Limb (tissue), 2 donors: ENCODE data around the gene KIRREL3.

Source experiments
- DNase-seq, 2 donors: peaks; one replicate each; pipeline ENCODE4 v3.0.0-alpha.2; 2016; ENCODE audit errors: extremely low spot score in 2 of 2

KIRREL3 gene

DNA sequence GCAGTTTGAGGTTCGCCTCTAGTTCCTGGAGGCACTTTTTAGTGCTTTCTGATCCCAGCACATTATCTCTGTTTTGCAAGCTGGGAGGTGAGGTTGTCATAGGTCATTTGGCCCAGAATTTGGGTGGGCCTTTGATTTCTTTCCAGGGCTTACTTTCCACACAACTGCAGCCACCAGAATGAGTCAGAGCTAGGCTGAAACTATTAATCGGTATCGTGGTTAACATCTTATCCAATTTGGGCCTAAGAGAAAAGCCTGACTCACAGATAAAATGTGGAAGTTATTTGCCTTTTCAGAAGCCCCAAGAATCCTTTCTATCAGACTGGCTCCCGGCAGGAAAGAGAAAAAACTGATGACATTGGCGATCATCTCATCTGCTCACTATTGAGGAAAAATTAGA, 166.4 kb downstream of the KIRREL3 start:
- DNase-seq: no peak

DNA sequence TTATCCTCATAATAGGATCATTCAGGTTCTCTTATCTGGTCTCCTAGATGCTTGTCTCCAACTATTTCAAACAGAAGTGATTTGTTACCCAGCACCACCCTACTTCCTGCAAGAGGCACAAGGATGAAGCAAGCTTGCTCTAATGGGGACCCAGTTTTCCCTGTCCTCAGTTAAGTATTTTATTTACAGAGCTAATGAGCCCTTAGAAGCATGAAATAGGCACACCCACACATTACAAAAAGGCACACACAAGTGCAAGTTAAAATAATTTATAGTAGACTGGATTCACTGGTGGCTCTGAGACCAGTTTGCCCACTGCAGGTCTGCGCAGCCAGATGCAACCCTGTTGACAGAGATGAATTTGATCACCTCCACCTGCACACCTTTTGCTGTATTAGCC, 167.5 kb downstream of the KIRREL3 start:
- no peak for DNase-seq

DNA sequence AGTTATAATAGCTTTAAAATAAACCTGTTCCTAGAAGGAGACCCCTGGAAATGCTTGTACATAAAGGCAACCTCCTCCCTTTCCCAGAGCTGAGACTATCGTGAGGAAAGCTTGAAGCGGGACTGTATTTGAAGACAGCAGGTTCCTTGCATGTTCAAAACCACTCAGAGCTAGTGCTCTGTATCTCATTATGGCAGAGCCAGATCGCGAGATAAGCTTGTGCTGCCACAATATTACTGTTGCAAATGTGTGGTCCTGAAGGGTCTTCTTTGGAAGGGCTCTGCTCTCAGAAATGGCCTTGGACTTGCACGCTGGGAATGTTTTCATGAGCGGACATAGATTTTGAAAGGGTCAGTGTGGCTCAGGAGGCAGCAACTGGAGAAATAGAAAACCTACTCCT, 168.2 kb downstream of the KIRREL3 start:
- DNase-seq: no peak

DNA sequence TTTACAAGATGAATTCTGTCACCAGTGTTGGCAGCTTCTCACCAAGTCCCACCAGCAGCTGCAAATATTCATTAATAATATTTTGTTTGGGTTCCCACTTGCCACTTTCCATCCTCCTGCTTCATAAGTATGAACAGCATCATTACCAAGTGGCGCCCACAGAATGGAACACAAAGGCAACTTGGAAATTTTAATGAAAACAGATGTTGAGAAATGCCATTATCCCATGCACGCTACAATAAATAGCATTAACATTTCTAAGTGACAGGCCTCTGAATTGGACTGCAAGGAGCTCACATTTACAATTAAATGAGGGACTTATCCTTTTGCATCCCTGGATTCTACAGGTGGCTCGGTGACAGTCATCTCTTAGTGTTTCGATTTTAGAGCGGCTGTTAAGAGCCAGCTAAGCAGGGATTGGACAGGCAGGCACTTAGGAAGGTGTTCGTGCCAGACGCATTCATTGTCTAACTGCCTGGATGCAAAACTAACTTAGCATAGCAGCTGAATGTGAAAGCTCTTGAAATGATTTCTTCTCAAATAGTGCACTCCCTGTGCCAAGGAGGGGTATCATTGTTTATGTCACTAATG, 170.3 kb downstream of the KIRREL3 start:
- no peak for DNase-seq

DNA sequence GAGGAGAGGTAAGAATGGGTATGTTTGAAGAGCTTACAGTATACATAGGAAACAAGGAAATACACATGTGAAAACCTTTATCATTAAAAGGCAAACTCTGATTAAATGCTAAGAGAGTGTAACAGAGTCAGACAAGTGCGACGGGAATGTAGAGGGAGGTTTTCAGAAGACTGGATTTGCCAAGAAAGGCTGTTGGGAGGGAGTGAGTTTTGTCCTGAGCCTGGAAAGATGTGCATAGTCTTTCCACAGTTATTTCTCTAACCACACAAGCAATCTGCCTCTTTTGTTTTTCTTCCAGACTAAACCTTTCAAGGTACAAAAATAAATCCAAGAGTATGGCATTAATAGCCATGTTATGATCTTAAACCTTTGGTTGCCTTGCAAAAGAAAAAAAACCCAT, 170.9 kb downstream of the KIRREL3 start:
- no peak for DNase-seq

DNA sequence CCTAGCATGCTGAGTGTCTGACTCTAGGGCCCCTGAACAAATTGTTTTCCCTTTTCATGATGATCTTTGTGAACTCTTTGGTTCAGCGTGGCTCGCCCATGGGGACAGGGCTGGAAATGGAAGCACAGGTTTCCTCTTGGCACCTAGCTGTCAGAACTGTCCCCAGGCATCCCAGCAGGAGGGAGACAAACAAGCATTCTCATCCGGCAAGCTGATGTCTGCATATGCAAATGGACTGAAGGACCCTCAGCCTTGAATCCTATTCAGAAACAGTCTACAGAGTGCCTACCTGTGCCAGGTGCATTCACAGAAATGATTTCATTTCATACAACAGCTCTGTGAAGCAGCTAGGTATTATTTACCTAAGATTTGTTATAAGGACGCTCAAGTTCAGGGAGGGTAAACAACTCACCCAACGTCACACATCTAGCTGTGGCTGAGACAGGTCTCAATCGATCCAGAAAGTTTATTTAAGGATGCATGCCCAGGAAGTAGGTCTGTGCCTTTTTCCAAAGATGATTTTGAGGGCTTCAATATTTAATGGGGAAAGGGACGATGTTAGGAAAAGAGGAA, 176.4 kb downstream of the KIRREL3 start:
- no peak for DNase-seq

DNA sequence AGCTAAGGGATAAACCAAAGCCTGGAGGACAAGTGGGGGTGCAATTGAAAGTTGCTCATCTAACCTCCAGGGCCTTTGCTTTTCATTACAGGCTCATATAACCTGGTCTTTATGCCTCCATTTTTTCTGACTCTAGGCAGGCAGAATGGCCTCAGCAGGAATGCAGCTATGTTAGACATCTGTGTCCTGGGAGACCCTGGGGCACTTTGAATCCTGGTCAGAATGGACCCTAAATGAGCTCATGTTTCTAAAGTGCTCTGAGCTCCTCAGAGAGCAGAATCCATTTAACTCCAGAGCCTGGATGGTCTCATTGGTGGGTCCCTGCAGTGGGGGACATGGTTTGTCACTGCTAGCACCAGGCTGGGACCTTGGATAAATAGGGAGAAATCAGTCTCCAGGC, 177.3 kb downstream of the KIRREL3 start:
- DNase-seq: no peak

DNA sequence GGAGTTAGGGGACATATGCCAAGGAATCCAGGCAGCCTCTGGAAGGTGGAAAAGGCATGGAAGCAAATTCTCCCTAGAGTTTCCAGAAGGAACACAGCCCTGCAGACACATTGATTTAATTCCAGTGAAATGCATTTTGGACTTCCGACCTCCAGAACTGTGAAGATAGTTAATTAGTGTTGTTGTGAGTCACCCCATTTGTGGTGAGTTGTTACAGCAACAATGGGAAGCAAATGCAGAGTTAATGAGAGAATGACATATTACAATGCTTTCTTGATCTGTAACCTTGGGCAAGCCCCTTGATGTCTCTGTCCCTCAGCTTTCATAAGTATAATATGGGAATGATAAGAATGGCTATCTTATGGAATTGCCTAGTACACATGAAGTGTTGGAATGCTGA, 178.7 kb downstream of the KIRREL3 start:
- no peak for DNase-seq

DNA sequence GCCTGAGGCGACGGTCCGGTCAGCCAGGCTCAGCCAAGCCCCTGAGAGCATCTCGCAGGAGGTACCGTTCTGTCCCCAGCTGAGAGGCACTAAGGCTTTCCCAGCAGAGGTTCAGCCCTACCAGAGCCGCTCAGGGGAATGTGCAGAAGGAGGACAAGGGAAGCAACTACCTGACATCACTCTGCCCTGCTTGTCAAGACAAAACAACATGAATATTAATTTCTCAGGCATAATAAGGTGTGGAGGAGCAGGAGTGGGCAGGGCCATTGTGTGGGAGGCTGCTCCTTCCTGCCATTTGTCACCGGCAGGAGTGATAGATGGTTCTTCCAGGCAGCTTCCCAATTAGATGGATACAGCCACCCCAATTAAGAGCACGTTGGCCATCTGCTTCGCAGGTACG, 181.4 kb downstream of the KIRREL3 start:
- DNase-seq: no peak

DNA sequence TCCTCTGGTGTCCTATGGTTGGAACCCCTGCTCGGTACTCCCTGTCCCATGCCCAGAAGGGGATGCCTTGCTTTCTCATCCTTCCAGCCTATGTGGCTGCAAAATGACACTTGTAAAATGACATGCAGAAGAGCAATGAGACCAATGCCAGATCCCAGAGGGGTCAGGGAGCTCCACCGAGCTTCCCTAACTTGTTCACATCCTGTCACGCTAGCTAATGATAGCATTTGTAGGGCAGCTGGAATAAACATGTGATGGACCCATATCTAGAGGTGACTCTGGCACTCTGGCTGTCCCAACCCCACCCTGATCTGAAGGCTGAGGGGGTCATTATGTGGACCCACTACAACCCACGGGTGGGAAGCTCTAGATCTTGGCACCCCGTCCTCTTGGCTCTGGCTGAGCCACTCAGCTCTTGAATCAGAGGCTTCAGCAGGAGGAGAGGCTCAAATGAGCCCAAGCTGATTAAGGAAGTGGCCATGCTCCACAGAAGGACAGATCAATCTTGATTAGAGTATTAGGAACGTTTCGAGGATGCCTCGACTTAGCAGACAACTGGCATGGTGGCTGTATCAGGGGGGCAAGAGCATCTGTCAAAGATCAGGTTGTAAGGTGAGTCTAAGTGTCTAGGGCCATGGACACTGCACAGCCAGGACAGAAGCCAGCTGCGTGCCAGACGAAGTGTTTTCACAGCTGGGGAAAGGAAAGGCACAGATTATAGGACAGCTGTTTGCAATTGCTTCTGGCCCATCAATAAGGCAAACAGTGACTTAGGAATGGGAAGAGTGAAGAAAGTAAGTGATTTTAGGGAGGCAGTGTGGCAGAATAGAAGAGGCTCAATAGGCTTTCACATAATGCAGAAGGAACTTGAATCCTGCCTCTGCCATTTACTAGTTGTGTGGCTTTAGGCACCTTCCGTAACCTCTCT, 182.8 kb downstream of the KIRREL3 start:
- DNase-seq: no peak

DNA sequence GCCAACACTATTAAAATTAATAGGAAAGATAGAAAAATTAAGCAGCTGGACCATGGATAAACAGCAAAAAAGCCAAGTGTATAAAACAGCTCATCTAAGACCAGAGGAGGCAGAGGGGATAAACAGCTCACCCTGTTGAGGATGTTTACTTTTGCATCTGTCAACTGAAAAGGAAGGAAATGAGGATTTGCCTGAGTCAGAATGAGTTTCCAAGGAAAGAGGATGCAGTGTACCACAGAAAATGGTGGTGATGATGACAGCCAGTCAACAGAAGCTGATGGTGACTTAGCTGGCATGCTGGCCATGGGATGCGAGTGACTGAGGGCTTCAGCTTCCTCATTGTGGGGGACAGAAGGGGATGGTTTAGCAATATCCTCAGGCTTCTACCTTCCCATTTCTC, 183.5 kb downstream of the KIRREL3 start:
- DNase-seq: no peak

DNA sequence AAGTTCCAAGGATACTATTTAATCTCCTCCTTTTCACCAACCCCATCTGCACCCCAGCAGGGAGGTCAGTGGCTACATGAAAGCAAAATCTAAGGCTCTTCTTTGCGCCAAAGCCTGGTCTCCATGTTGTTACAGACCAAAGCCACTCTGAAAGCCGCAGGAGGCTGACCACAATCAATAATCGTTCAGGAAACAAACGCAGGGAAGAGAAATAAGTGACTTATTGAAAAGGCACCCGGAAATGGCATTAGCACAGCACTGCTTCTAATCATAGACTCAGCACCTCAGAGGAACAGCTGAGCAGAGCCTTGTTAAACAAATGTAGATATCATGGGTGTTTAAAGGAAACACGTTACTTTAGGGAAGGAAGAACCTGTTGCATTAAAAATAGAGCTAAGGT, 183.9 kb downstream of the KIRREL3 start:
- no peak for DNase-seq

DNA sequence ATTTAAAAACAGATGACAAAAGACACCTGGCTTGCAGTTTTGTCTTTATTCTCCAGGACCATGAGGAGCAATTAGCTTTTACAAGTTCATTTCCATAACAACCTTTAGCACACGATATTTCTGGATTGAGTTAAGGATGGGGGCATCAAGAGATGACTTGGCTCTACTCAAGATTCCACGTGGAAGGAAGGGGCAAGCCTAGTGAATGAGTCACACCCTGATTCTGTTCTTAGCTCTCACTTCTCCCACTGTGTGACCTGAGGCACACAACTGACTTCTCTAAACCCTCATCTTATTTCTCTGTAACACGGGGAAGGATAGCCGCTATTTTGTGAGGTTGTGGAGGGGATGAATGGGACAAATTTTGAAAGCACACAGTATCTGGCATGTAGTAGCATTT, 185.5 kb downstream of the KIRREL3 start:
- no peak for DNase-seq

DNA sequence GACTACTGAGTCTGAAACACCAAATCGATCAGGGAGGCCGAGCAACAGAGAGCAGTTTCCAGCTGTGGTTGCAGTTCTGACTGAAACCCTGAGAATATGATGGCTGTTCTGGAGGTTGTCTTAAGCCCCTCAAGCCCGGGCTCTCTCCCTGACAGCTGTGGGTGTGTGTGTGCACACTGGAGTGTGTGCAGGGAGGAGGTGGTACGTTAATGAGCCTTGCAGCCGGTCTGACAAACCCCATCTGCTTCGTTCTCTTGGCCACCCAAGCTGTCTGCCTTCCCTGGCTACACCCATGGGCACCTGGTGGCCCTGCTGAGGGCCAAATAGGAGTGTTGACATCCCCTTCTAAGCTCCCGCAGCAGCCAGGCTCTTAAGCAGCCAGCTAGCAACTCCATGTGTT, 189.8 kb downstream of the KIRREL3 start:
- peak in 1 of 2 donors; percentile 9 for DNase-seq

DNA sequence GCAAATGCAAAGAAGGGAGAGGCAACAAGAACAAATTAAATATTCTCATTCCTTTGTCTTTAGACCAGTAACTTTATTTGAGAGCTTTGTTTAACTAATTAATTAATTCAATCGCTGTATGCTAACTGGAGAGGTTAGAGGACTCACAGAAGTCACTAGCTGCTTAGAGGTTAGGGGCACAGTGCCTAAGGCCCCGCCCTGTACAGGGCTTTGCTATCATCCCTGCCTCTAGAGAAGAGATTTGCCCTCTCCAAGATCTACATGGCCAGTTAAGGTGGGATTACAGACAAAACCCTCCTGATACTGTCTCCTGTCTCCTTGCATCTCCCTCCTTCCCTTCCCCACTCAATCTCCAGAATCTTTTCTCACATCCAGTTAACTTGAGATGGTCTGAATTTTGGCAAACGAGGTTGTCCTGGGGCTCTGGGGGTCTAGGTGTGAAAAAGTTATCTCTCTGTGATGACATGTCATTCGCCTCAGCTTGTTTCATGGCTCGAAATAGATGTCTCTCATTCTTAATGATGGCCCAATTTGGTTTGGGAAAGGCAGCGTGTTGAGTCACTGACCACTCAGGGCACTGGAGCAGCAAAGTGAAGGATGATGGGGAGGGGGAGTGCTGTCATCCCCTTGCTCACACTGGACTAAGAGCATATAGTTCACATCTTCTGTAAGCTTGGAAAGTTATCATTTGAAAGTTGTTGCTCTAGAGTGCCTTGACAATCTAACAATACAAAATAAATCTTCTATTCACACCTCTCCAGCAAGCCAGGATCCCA, 190.9 kb downstream of the KIRREL3 start:
- DNase-seq: no peak

DNA sequence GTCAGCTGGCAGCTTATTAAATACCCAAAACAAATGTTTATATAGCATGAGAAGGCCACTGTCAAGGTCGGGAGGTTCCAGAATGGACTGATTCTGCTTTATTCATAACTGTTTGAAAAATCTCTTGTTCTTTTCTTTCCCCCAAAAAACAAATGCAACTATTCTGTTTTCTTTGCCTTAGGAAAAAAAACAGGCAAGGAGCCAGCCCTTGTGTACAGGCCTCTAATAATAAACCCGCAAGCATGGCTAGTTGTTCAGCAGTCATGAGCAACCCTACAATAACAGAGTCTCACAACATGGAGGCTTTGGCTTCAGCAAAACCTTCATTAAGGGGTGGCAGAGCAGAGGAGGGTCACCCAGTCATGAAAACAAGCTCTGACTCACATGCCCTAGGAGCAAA, 191.7 kb downstream of the KIRREL3 start:
- no peak for DNase-seq

DNA sequence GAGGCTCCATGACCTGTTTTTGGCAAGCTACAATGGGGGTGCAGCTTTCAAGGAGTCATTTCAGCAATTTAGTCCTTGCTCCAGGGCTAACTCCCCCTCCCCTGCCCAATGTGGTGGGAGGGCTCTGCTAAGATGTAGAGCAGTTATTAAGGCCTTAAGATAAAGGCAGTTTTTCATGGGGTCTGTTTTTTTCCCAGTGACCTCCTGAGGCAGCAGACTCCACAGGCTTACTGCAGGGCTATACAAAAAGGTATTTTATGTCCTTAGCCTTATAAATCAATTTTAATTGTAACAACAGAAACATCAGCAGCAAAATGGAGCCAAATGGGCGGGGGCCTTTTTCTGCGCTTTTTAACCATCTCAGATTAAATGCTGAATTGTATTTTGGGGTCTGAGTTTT, 192.3 kb downstream of the KIRREL3 start:
- DNase-seq: no peak

DNA sequence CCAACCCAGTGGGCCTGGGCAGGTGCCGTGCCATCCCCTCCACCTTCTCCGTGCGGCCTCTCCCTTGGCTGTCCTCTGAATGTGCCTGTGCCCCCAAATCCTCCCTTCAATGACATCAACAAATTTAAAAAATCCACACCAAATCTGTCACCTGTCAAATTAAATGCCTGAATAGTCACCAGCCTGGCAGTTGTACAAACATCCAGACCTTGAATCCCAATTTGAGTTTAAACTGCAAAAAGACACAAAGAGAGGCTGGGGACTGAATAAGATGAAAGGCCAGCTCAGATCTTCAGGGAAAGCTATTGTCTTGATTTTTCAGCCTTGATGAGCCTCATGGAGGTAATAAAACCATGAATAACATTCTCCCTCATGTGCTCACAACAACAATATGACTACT, 194.7 kb downstream of the KIRREL3 start:
- no peak for DNase-seq

DNA sequence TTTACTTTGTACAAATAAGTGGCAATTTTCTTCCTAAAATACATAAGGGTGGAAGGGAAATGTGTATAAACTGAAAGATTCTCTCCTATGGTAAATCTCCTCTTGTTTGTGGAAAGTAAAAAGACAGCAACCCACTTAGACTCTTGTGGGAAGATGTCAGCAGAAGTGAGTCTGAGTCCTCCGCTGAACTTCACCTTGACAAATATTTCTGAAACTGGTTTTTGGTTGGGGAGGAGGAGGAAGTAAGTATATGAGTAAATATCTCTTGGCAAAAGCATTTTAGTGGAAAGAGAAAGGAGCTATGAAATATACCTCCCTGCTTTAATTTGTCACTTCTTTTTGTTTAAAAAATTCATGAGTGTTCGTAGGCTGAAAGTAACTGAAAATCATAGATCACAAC, 196.2 kb downstream of the KIRREL3 start:
- DNase-seq: no peak

DNA sequence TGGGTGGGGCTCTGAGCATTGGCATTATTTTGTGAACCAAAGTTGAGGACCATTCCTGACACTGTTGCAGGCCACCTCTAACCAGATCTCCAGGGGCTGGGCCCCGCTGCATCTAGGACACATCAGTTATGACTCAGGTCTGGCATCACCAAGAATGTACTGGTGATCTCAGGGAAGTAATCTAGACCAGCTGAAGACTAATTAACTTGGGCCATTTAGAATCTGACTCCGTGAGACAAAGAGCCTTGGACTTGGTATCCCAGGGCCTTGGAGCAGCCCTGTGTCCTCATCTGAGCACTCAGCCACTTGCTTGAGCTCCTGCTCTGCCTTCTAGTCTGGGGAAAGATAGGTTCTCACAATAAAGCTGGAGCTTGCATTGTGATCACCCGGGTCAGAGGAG, 200.6 kb downstream of the KIRREL3 start:
- DNase-seq: no peak

DNA sequence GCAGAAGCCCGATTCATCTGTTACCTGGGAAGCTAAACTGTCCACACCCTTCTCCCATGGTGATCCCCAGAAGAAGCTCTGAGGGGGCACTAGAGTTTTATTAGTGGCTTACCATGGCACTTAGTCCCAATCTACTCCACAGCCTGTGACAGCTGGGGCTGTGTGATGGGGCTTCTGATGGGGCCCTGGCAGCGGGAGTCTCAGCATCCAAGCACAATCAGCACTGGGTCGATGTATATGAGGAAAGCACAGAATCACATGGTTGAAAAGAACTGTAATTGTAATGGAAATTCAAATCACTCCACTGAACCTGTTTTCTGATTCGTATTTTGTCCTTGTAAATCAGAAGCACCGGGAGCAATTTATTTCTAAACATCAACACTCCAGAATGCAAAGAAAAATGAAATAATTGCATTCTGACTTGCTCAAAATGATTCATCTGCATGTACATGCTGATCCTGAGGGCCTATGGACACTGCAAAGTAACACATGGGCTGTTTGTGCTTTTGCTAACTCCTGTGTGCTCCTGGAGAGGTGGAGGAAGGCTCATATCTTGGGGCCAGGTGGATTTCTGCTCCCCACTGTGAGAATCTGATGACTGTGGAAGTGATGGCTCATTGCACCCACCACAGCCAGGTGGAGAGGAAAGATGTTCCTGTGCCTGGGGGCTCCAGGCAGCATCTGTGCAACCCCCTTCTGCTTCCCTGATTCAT, 203.0 kb downstream of the KIRREL3 start:
- no peak for DNase-seq
